Loucy (cell line): Measurements from ENCODE around the gene CACNA1C.

Experiments used
- H2AFZ ChIP-seq: fragments of 200-600 bp; sonication (generic); 2 replicates; pipeline ENCODE4 v1.6.0; 2016; ENCODE audit warnings: antibody characterized with exemption, mild to moderate bottlenecking, low read length, moderate library complexity
- H3F3A ChIP-seq: fragments of 200-600 bp; 2 replicates; pipeline ENCODE4 v1.6.0; 2016; ENCODE audit warnings: antibody characterized with exemption, low read depth, mild to moderate bottlenecking
- H3K27me3 ChIP-seq: fragments of 200-600 bp; sonication (generic); 2 replicates; pipeline ENCODE4 v1.6.1; 2014; ENCODE audit warnings: low read length, mild to moderate bottlenecking; ENCODE audit not compliant: insufficient read depth, poor library complexity, severe bottlenecking
- H3K36me3 ChIP-seq: fragments of 200-600 bp; sonication (generic); 2 replicates; pipeline ENCODE4 v1.6.1; 2016; ENCODE audit warnings: low read length; ENCODE audit not compliant: insufficient read depth
- H3K4me1 ChIP-seq: fragments of 200-600 bp; sonication (generic); 2 replicates; pipeline ENCODE4 v1.5.1; 2014; ENCODE audit warnings: low read length, mild to moderate bottlenecking; ENCODE audit not compliant: insufficient read depth, poor library complexity, severe bottlenecking
- H3K4me2 ChIP-seq: fragments of 200-600 bp; sonication (generic); 2 replicates; pipeline ENCODE4 v1.6.0; 2014; ENCODE audit warnings: antibody characterized with exemption, low read length, low read depth, mild to moderate bottlenecking; ENCODE audit not compliant: poor library complexity, severe bottlenecking
- H3K4me3 ChIP-seq: fragments of 200-600 bp; sonication (generic); 2 replicates; pipeline ENCODE4 v1.5.1; 2014; ENCODE audit warnings: low read length, mild to moderate bottlenecking, mixed read lengths; ENCODE audit not compliant: poor library complexity, severe bottlenecking
- H3K79me2 ChIP-seq: fragments of 200-600 bp; sonication (generic); 2 replicates; pipeline ENCODE4 v1.6.1; 2014; ENCODE audit warnings: low read length; ENCODE audit not compliant: insufficient read depth
- H3K9ac ChIP-seq: fragments of 200-600 bp; sonication (generic); 2 replicates; pipeline ENCODE4 v1.6.0; 2014; ENCODE audit warnings: mild to moderate bottlenecking, low read depth, low read length, moderate library complexity; ENCODE audit not compliant: poor library complexity, severe bottlenecking
- H3K9me2 ChIP-seq: fragments of 200-600 bp; sonication (generic); replicated peaks from 2 replicates; pipeline ENCODE4 v1.6.1; 2016; ENCODE audit warnings: low read depth, low read length, mixed read lengths
- H3K9me3 ChIP-seq: fragments of 200-600 bp; sonication (generic); 2 replicates; pipeline ENCODE4 v1.6.1; 2014; ENCODE audit warnings: mild to moderate bottlenecking, antibody characterized with exemption, low read length, low read depth; ENCODE audit not compliant: insufficient read depth
- H4K20me1 ChIP-seq: fragments of 200-600 bp; sonication (generic); 2 replicates; pipeline ENCODE4 v1.6.0; 2014; ENCODE audit warnings: antibody characterized with exemption, low read length, mild to moderate bottlenecking; ENCODE audit not compliant: insufficient read depth, poor library complexity, severe bottlenecking
- EZH2phosphoT487 ChIP-seq: fragments of 200-600 bp; IDR thresholded peaks from 2 replicates; pipeline ENCODE4 v1.6.1; 2018; ENCODE audit warnings: antibody characterized with exemption, mild to moderate bottlenecking, moderate library complexity, borderline replicate concordance
- TF ChIP-seq, protein P1 (sequence below): fragments of 200-600 bp; sonication (generic); conservative IDR thresholded peaks from 2 replicates; pipeline ENCODE4 v1.5.1; 2014; ENCODE audit warnings: mild to moderate bottlenecking, antibody characterized with exemption, low read length

Gene CACNA1C

DNA sequence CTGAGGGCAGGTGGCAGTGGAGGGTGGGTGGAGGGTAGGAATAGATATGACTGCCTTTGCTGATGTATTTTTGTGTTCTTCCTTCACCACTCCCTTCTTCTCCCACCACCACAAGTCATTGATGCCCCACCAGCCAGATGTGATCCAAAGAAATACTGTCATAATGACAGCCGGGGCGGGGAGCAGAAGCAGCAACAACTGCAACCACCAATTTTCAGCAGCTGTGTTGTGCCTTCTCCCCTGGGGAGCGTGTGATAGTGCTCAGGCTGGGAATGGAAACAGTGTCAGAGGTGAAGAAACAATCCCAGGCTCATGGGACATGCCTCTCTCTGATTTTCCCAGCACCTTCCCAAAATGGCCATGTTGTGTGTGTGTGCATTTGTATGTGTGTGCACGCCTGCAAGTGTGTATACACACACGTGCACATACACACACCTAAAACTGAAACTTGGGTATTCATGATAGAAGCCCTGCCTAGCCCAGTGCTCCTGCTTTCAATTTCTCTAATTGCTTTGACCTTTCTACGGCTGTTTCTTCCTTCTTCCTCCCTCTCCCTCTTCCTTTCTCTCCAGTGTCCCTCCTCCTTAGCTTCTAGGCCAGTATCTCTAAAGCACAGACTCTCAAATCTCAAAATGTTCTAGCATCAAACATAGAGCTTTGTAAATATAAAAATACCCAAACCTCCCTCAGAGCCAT lies 442.8 kb downstream of the CACNA1C start:
- no peak overlapping the region for H3K4me2 ChIP-seq
- H2AFZ ChIP-seq: no peak overlapping the region
- H3K9ac ChIP-seq: no peak overlapping the region
- H3K36me3 ChIP-seq: no peaks in the 10 kb centered on the region
- no peak overlapping the region for H3K4me3 ChIP-seq
- peaks cover 4% of the 10 kb centered on the region for H3K27me3 ChIP-seq
- TF ChIP-seq, protein P1, sequence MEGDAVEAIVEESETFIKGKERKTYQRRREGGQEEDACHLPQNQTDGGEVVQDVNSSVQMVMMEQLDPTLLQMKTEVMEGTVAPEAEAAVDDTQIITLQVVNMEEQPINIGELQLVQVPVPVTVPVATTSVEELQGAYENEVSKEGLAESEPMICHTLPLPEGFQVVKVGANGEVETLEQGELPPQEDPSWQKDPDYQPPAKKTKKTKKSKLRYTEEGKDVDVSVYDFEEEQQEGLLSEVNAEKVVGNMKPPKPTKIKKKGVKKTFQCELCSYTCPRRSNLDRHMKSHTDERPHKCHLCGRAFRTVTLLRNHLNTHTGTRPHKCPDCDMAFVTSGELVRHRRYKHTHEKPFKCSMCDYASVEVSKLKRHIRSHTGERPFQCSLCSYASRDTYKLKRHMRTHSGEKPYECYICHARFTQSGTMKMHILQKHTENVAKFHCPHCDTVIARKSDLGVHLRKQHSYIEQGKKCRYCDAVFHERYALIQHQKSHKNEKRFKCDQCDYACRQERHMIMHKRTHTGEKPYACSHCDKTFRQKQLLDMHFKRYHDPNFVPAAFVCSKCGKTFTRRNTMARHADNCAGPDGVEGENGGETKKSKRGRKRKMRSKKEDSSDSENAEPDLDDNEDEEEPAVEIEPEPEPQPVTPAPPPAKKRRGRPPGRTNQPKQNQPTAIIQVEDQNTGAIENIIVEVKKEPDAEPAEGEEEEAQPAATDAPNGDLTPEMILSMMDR: no peak
- TF ChIP-seq EZH2phosphoT487: no peak
- H3K4me1 ChIP-seq: no peaks in the 10 kb centered on the region
- no peaks in the 10 kb centered on the region for H4K20me1 ChIP-seq
- H3K9me3 ChIP-seq: no peaks in the 10 kb centered on the region
- H3K9me2 ChIP-seq: no peaks in the 10 kb centered on the region
- no peaks in the 10 kb centered on the region for H3K79me2 ChIP-seq
- no peaks in the 10 kb centered on the region for H3F3A ChIP-seq

DNA sequence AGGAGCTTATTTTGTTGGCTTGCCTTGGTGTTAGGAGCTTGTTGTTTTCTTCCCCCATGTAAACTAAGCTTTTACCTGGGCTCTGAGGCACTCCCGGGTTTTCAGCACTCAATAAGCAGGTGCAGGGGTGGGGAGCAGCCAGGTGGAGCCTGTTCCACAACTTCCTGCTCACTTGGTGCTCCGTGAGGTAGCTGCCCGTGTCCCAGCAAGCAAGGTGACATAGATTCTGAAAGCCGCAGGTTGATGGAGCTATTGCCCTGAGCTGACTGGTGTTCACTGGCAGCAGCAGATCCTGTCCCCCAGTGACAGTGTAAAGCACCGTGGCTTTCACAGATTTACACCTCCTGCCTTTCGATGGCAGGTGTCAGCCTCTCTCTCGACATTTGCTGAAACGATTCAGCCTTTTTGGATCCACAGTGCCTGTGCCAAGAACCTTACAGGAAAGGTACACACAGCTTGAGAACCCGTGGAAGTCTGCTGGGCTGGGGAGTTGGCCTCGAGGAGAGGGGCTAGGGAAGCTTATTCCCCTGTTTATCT lies 446.2 kb downstream of the CACNA1C start:
- Histone ChIP-seq H2AFZ (no peak overlapping the region), H3K9ac (no peak overlapping the region), H3K27me3 (no peaks in the 10 kb centered on the region), H3K4me3 (no peak overlapping the region), H3K9me2 (no peaks in the 10 kb centered on the region), H3K4me2 (no peak overlapping the region), H3K4me1 (peaks cover 17% of the 10 kb centered on the region), H4K20me1 (no peaks in the 10 kb centered on the region), H3K79me2 (no peaks in the 10 kb centered on the region), H3K36me3 (no peaks in the 10 kb centered on the region), H3F3A (no peaks in the 10 kb centered on the region), H3K9me3 (no peaks in the 10 kb centered on the region)
- TF ChIP-seq, protein P1: no peak
- TF ChIP-seq EZH2phosphoT487: no peak

DNA sequence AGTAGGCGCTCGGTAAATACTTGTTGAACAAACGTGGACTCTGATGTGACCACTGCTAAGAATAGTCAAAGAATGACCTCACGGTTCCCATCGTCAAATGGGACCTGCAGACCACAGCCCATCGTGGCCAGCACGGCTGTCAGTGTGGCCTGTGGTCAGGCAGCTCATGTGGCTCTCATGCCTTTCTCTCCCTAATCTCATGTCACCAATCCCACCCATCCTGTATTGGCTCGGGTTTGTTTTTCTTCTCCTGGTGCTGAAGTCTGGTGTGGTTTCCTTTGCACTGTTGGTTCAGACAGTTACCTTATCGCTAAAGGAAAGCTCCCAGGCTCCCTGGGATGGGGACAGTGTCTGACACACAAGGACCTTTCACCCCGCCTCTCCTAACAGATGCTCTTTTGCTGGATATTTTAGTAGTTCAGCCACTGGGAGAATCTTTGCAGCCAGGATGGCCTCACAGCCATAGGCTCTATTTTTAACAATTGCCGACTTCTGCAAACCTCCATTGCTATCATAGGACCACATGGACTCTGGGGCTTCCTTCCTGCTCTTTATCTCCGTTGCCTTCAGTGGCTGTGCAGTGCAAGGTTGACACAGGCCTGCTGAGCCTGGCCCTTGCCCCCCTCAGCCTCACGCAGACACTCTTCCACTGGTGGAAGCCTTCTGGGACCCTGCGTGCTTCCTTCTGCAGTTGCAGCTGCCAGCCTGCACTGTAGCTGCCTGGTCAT lies 448.8 kb downstream of the CACNA1C start:
- Histone ChIP-seq H2AFZ (peak overlapping the region; percentile 72), H3K4me2 (peak overlapping the region; percentile 20), H3K27me3 (no peaks in the 10 kb centered on the region), H3K4me3 (no peak overlapping the region), H3K9me2 (no peaks in the 10 kb centered on the region), H3F3A (no peaks in the 10 kb centered on the region), H3K36me3 (no peaks in the 10 kb centered on the region), H4K20me1 (no peaks in the 10 kb centered on the region), H3K9ac (no peak overlapping the region), H3K79me2 (no peaks in the 10 kb centered on the region), H3K4me1 (peaks cover 17% of the 10 kb centered on the region), H3K9me3 (no peaks in the 10 kb centered on the region)
- TF ChIP-seq, protein P1: no peak
- no peak for TF ChIP-seq EZH2phosphoT487
